ENCODE measurements around the gene PHF2. TPM values are rescaled to one million over a fixed set of nuclear protein-coding genes. Genes with fewer than 3 reads are reported as not detected.

Gene PHF2
- total RNA-seq, 1 donor from 2014 or later, result 24.8 TPM

DNA sequence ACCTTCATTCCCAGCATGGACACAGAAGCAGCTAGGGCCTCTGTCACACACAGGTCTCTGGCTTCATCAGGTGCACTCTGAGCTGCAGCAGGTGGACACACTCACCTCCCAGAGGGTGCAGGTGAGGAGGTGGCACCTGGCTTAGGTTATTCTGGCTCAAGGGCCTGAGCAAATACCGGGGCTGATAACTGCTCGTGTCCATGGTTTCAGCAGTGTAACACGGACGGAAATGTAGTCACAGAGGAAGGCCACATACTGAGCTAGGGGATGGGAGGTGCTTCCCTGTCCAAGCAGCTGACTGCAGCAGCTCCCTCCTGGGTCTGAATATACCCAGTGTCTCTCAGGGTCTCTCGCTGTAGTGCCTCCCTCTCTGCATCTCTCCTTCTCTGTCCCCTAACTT, 5.7 kb downstream of the PHF2 start:
- H3K27me3 Mint-ChIP-seq (ENCODE audit: low read depth), result no peaks in the 10 kb centered on the region
- H3K9me3 Mint-ChIP-seq, result peaks cover 24% of the 10 kb centered on the region
- H3K4me1 Mint-ChIP-seq (ENCODE audit: low read depth), result peaks cover 19% of the 10 kb centered on the region
- intact Hi-C loops (cut with micrococcal nuclease), result no loop called here
- no peak overlapping the region for H3K4me3 Mint-ChIP-seq (ENCODE audit: low read depth)
- peaks cover 34% of the 10 kb centered on the region for H3K36me3 Mint-ChIP-seq (ENCODE audit: low read depth)
- H3K27ac Mint-ChIP-seq, result no peak overlapping the region
- no peak for DNase-seq (ENCODE audit: low spot score)

- H3K4me3 Mint-ChIP-seq (ENCODE audit: low read depth), result no peak overlapping the region
- peaks cover 18% of the 10 kb centered on the region for H3K4me1 Mint-ChIP-seq (ENCODE audit: low read depth)
- DNase-seq (ENCODE audit: low spot score), result no peak
- H3K27me3 Mint-ChIP-seq (ENCODE audit: low read depth), result no peaks in the 10 kb centered on the region
- H3K36me3 Mint-ChIP-seq (ENCODE audit: low read depth), result peaks cover 33% of the 10 kb centered on the region
- H3K27ac Mint-ChIP-seq, result no peak overlapping the region
- intact Hi-C loops (cut with micrococcal nuclease), result no loop called here
- peaks cover 24% of the 10 kb centered on the region for H3K9me3 Mint-ChIP-seq
These were observed 6.2 kb downstream of the PHF2 start for GRCh38 chr9:93582550-93582949.

DNA sequence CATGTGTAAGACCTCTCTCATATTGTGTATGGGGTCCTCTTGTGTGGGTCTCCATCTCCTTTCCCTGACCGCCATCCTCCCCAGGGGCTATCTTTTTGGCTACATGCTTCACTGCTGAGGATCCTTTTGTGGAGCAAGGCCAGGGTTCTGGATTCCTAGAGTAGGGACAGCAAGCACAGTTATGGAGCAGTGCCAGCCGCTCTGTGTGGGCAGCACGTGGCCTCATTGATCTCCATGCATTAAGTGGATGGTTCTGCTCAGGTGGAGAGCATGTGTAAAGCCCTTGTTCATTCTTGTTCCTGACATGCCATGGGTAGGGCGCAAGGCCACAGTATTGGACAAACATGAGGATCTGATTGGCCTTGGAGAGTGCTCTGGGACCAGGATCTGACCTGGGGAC, 8.9 kb downstream of the PHF2 start:
- Mint-ChIP-seq H3K4me3 (ENCODE audit: low read depth) (no peak overlapping the region), H3K27me3 (ENCODE audit: low read depth) (no peaks in the 10 kb centered on the region), H3K4me1 (ENCODE audit: low read depth) (peaks cover 10% of the 10 kb centered on the region), H3K27ac (no peak overlapping the region), H3K36me3 (ENCODE audit: low read depth) (peaks cover 30% of the 10 kb centered on the region), H3K9me3 (peaks cover 24% of the 10 kb centered on the region)
- no peak for DNase-seq (ENCODE audit: low spot score)
- intact Hi-C loops (cut with micrococcal nuclease), result no loop called here

- peaks cover 10% of the 10 kb centered on the region for H3K4me1 Mint-ChIP-seq (ENCODE audit: low read depth)
- H3K9me3 Mint-ChIP-seq, result peaks cover 24% of the 10 kb centered on the region
- intact Hi-C loops (cut with micrococcal nuclease), result no loop called here
- H3K4me3 Mint-ChIP-seq (ENCODE audit: low read depth), result no peak overlapping the region
- H3K27me3 Mint-ChIP-seq (ENCODE audit: low read depth), result no peaks in the 10 kb centered on the region
- no peak overlapping the region for H3K27ac Mint-ChIP-seq
- no peak for DNase-seq (ENCODE audit: low spot score)
- H3K36me3 Mint-ChIP-seq (ENCODE audit: low read depth), result peaks cover 30% of the 10 kb centered on the region
These were observed 9.3 kb downstream of the PHF2 start for GRCh38 chr9:93585695-93586094.

DNA sequence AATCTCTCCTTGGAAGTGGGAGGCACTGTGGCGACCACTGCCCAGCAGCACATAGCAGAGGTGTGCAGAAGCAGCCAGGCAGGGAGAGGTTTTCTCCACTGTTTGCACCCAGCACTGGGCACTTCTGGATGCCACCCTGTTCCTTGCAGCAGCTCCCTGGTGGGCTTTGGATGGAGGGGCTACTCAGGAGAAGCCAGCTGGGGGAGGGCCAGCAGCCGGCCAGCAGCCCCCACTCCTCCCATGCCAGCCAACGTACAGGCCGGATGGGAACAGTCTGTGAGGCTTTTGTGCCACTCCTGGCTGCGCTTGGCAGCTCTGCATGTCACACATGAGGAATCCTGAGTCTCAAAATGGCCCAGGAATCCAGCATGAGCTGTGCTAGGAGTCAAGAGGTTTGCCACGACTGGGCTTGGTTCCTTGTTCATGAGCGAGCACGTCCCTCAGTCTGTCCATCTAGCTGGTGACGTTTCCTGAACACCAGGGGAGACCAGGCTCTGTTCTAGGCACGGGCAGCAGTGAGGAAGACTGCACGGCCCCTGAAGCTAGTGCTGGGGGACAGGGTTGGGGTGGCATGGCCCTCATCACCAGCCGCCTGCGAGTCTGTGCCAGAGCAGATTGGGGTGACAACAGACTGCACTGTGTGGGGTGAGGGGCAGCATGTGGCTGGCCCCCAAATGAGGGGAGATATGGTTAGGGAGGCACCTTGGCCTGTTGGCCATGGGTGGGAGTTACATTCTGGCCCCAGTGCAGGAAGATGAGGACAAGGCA, 10.1 kb downstream of the PHF2 start:
- intact Hi-C loops (cut with micrococcal nuclease), result no loop called here
- no peak overlapping the region for H3K27ac Mint-ChIP-seq
- peaks cover 10% of the 10 kb centered on the region for H3K4me1 Mint-ChIP-seq (ENCODE audit: low read depth)
- H3K27me3 Mint-ChIP-seq (ENCODE audit: low read depth), result no peaks in the 10 kb centered on the region
- no peak for DNase-seq (ENCODE audit: low spot score)
- H3K9me3 Mint-ChIP-seq, result peaks cover 24% of the 10 kb centered on the region
- no peak overlapping the region for H3K4me3 Mint-ChIP-seq (ENCODE audit: low read depth)
- peaks cover 26% of the 10 kb centered on the region for H3K36me3 Mint-ChIP-seq (ENCODE audit: low read depth)

GRCh38 chr9:93587284-93587650, 10.9 kb downstream of the PHF2 start:
- intact Hi-C loops (cut with micrococcal nuclease), result no loop called here
- Mint-ChIP-seq H3K36me3 (ENCODE audit: low read depth) (peaks cover 26% of the 10 kb centered on the region), H3K27me3 (ENCODE audit: low read depth) (no peaks in the 10 kb centered on the region), H3K4me1 (ENCODE audit: low read depth) (peaks cover 11% of the 10 kb centered on the region), H3K4me3 (ENCODE audit: low read depth) (no peak overlapping the region), H3K27ac (no peak overlapping the region), H3K9me3 (peaks cover 24% of the 10 kb centered on the region)
- no peak for DNase-seq (ENCODE audit: low spot score)

GRCh38 chr9:93587651-93588347, 11.4 kb downstream of the PHF2 start:
- Mint-ChIP-seq H3K4me1 (ENCODE audit: low read depth) (peaks cover 12% of the 10 kb centered on the region), H3K36me3 (ENCODE audit: low read depth) (peaks cover 21% of the 10 kb centered on the region), H3K27ac (no peak overlapping the region), H3K9me3 (peaks cover 24% of the 10 kb centered on the region), H3K4me3 (ENCODE audit: low read depth) (no peak overlapping the region), H3K27me3 (ENCODE audit: low read depth) (no peaks in the 10 kb centered on the region)
- intact Hi-C loops (cut with micrococcal nuclease), result no loop called here
- DNase-seq (ENCODE audit: low spot score), result no peak

DNA sequence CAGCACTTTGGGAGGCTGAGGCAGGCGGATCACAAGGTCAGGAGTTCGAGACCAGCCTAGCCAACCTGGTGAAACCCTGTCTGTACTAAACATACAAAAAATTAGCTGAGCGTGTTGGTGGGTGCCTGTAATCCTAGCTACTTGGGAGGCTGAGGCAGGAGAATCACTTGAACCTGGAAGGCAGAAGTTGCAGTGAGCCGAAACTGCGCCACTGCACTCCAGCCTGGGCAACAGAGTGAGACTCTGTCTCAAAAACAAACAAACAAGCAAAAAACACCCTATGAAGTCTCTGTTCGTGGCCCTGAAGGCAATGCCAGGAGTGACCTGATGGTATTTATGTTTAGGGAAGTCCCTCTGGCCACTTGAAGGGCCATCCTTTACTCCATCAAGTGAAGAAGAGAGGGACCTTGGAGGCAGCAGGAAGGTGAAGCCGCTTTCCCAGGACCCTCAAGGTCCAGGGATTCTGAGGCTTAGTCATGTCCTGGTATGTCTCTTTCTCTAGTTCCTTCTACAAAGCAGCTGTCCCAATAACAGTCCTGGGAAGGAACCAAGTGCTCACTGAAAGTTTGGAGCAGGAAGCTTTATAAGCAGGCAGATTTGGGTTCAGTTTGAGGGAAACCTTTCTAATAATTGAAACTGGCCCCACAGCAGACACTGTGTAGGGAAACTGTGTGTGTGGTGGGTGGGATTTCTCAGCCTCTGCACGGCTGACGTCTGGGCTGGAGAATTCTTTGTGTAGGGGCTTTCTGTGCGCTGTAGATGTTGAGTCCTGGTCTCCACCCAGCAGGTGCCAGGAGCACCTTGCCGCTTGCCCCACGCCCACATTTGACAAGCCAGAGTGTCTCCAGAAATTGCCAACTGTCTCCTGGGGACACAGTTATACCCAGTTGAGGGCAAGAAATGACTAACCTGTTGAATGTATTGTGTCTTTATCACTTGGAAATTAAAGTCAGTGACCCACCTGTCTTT, 12.5 kb downstream of the PHF2 start:
- Mint-ChIP-seq H3K36me3 (ENCODE audit: low read depth) (peaks cover 13% of the 10 kb centered on the region), H3K27me3 (ENCODE audit: low read depth) (no peaks in the 10 kb centered on the region), H3K9me3 (peaks cover 16% of the 10 kb centered on the region), H3K27ac (no peak overlapping the region), H3K4me1 (ENCODE audit: low read depth) (peaks cover 13% of the 10 kb centered on the region), H3K4me3 (ENCODE audit: low read depth) (no peak overlapping the region)
- DNase-seq (ENCODE audit: low spot score), result no peak
- intact Hi-C loops (cut with micrococcal nuclease), result no loop called here

DNA sequence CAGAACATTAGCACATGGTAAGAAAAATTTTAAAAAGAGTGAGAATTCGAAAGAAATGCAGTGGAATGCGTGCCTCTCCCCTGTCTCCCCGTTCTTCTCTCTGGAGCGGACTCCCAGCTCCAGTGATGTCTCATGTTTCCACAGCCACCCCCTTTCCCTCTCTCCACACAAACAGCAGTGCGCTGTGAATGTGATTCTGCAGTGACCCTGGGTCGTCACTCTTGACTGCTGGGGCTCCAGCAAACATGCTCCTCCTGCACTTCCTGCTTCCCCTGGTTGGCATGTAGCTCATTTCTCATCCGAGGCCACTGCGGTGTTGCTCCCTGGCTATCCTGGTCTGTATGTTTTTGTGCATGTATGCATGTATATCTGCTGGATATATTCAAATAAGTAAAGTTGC, 13.3 kb downstream of the PHF2 start:
- H3K4me3 Mint-ChIP-seq (ENCODE audit: low read depth), result no peak overlapping the region

GRCh38 chr9:93590609-93591234, 14.3 kb downstream of the PHF2 start:
- Mint-ChIP-seq H3K36me3 (ENCODE audit: low read depth) (no peaks in the 10 kb centered on the region), H3K4me1 (ENCODE audit: low read depth) (peaks cover 13% of the 10 kb centered on the region), H3K27ac (no peak overlapping the region), H3K9me3 (no peaks in the 10 kb centered on the region), H3K4me3 (ENCODE audit: low read depth) (no peak overlapping the region), H3K27me3 (ENCODE audit: low read depth) (no peaks in the 10 kb centered on the region)
- no peak for DNase-seq (ENCODE audit: low spot score)
- intact Hi-C loops (cut with micrococcal nuclease), result no loop called here

More for the DNA sequence above, 13.3 kb downstream of the PHF2 start:
- DNase-seq (ENCODE audit: low spot score), result no peak
- intact Hi-C loops (cut with micrococcal nuclease), result no loop called here
- Mint-ChIP-seq H3K27me3 (ENCODE audit: low read depth) (no peaks in the 10 kb centered on the region), H3K4me1 (ENCODE audit: low read depth) (peaks cover 13% of the 10 kb centered on the region), H3K36me3 (ENCODE audit: low read depth) (peaks cover 8% of the 10 kb centered on the region), H3K27ac (no peak overlapping the region), H3K9me3 (peaks cover 8% of the 10 kb centered on the region)

DNA sequence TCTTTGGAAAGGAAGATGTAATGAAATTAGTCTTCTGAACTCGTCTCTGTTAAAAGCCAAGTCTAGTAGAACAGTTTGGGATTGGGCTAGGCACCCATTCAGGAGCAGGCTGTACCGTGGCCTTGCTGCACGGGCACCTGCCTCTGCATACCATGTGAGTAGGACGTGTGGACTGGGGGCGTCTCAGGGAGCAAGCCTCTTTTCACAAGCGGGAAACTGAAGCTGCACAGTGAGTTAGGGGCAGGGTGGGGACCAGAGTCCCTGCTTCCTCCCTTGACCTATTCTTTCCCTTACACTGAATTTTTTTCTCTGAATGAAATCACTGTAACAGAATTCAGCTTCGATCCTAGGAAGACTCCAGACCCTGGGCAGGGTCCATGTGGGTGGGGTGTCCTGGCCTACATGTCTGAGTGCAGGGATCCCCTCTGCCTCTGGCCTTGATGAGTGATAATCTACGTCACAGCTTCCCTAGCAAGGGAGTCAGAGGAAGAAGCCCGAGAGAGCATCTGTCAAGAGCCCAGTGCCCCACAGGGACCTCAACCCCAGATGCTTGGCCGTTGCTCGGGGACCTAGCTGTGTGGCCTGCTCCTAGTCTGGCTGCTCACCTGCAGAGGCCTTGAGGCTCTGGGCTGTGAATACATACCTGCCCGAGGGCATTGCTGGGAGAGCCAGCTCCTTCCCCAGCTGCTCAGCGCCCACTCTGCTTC, 15.1 kb downstream of the PHF2 start:
- Mint-ChIP-seq H3K4me1 (ENCODE audit: low read depth) (peaks cover 13% of the 10 kb centered on the region), H3K9me3 (no peaks in the 10 kb centered on the region), H3K27me3 (ENCODE audit: low read depth) (no peaks in the 10 kb centered on the region), H3K4me3 (ENCODE audit: low read depth) (no peak overlapping the region), H3K36me3 (ENCODE audit: low read depth) (no peaks in the 10 kb centered on the region), H3K27ac (no peak overlapping the region)
- intact Hi-C loops (cut with micrococcal nuclease), result no loop called here
- DNase-seq (ENCODE audit: low spot score), result no peak
